ENCODE results near the gene ROR2. TPM values are rescaled to one million over a fixed set of nuclear protein-coding genes. Genes with fewer than 3 reads are reported as not detected.

The ROR2 gene
- total RNA-seq, 4 donors from 2014 or later: 1.8 to 4.2 (median 2.7) TPM

- Histone ChIP-seq H3K27ac (no peak overlapping the region), H3K4me3 (no peak overlapping the region), H3K9me3 (no peaks in the 10 kb centered on the region), H3K4me1 (peaks cover 0 to 15% (median 3%) of the 10 kb centered on the region in 4 donors), H3K36me3 (no peaks in the 10 kb centered on the region), H3K27me3 (peaks cover 0 to 4% of the 10 kb centered on the region in 2 donors)
- DNase-seq (ENCODE audit: low spot score in 2 of 2): no peak
- 86 to 92% methylated on average over 2 of the region's 2 CpGs for WGBS, 2 donors
- TF ChIP-seq EP300 (IDR thresholded peaks at IDR 0.05): no peak
- TF ChIP-seq, protein P1, sequence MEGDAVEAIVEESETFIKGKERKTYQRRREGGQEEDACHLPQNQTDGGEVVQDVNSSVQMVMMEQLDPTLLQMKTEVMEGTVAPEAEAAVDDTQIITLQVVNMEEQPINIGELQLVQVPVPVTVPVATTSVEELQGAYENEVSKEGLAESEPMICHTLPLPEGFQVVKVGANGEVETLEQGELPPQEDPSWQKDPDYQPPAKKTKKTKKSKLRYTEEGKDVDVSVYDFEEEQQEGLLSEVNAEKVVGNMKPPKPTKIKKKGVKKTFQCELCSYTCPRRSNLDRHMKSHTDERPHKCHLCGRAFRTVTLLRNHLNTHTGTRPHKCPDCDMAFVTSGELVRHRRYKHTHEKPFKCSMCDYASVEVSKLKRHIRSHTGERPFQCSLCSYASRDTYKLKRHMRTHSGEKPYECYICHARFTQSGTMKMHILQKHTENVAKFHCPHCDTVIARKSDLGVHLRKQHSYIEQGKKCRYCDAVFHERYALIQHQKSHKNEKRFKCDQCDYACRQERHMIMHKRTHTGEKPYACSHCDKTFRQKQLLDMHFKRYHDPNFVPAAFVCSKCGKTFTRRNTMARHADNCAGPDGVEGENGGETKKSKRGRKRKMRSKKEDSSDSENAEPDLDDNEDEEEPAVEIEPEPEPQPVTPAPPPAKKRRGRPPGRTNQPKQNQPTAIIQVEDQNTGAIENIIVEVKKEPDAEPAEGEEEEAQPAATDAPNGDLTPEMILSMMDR (IDR thresholded peaks at IDR 0.05): no peak
- TF ChIP-seq POLR2A (IDR thresholded peaks at IDR 0.05): no peak
Observed at GRCh38 chr9:91899219-91899563, 50.8 kb downstream of the ROR2 start.

GRCh38 chr9:91898451-91899218 lies 51.4 kb downstream of the ROR2 start:
- WGBS, 2 donors: 69 to 74% methylated on average over 14 to 17 of the region's 17 CpGs
- Histone ChIP-seq H3K27me3 (peaks cover 0 to 4% of the 10 kb centered on the region in 2 donors), H3K36me3 (no peaks in the 10 kb centered on the region), H3K4me1 (peaks cover 0 to 15% (median 3%) of the 10 kb centered on the region in 4 donors), H3K4me3 (no peak overlapping the region), H3K9me3 (no peaks in the 10 kb centered on the region), H3K27ac (no peak overlapping the region)
- TF ChIP-seq, protein P1 (IDR thresholded peaks at IDR 0.05): no peak
- TF ChIP-seq EP300 (IDR thresholded peaks at IDR 0.05): no peak
- TF ChIP-seq POLR2A (IDR thresholded peaks at IDR 0.05): no peak
- DNase-seq (ENCODE audit: low spot score in 2 of 2): no peak

GRCh38 chr9:91897201-91897600 lies 52.8 kb downstream of the ROR2 start:
- 33 to 41% methylated on average over 1 of the region's 1 CpG for WGBS, 2 donors
- Histone ChIP-seq H3K27me3 (peaks cover 0 to 4% of the 10 kb centered on the region in 2 donors), H3K9me3 (no peaks in the 10 kb centered on the region), H3K4me3 (no peak overlapping the region), H3K4me1 (peaks cover 0 to 15% (median 3%) of the 10 kb centered on the region in 4 donors), H3K36me3 (no peaks in the 10 kb centered on the region), H3K27ac (no peak overlapping the region)
- DNase-seq (ENCODE audit: low spot score in 2 of 2): no peak
- TF ChIP-seq, protein P1 (IDR thresholded peaks at IDR 0.05): no peak
- TF ChIP-seq EP300 (IDR thresholded peaks at IDR 0.05): no peak
- no peak for TF ChIP-seq POLR2A (IDR thresholded peaks at IDR 0.05)

DNA sequence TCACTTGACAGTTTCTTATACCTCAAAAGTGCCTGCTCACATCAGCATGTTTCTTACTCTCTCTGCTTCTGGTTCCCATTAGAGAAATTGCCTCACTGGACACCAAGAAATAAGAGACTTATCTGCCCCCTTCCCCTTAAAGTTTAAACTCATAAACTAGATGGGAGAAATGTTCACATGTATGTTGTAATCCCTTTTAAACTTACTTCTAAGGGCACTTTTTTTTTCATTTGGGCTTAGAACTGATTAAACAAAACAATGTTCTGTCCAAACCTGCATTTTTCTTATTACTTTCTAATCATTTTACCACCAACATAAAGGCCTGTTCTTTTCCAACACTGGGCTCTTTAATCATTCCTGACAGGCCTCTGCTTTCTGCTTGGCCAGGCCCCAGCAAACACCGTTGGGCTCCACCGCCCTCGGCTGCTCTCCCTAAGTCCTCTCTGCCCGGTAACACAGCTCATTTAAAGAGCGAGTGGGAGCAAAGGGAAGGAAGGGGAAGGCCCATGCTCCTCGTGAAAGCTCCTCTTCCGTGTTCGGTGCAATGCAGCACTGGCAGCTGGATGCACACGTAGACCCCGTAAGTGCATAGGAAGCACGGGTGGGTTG lies 53.4 kb downstream of the ROR2 start:
- H3K36me3 ChIP-seq: no peaks in the 10 kb centered on the region
- WGBS, 2 donors: 10 to 18% methylated on average over 11 of the region's 11 CpGs
- H3K4me3 ChIP-seq: no peak overlapping the region
- H3K27ac ChIP-seq: no peak overlapping the region
- no peaks in the 10 kb centered on the region for H3K9me3 ChIP-seq
- no peak for DNase-seq (ENCODE audit: low spot score in 2 of 2)
- TF ChIP-seq, protein P1 (IDR thresholded peaks at IDR 0.05): no peak
- no peak for TF ChIP-seq POLR2A (IDR thresholded peaks at IDR 0.05)
- TF ChIP-seq EP300 (IDR thresholded peaks at IDR 0.05): no peak
- H3K4me1 ChIP-seq: peaks cover 0 to 15% (median 3%) of the 10 kb centered on the region in 4 donors
- peaks cover 0 to 4% of the 10 kb centered on the region in 2 donors for H3K27me3 ChIP-seq

- TF ChIP-seq POLR2A (IDR thresholded peaks at IDR 0.05) (no peak), EP300 (IDR thresholded peaks at IDR 0.05) (no peak)
- TF ChIP-seq, protein P1 (IDR thresholded peaks at IDR 0.05): no peak
- Histone ChIP-seq H3K9me3 (no peaks in the 10 kb centered on the region), H3K27ac (no peak overlapping the region), H3K4me3 (no peak overlapping the region), H3K36me3 (no peaks in the 10 kb centered on the region), H3K4me1 (peaks cover 0 to 15% (median 3%) of the 10 kb centered on the region in 4 donors), H3K27me3 (peaks cover 0 to 4% of the 10 kb centered on the region in 2 donors)
- WGBS, 2 donors: 76 to 77% methylated on average over 7 of the region's 7 CpGs
- no peak for DNase-seq (ENCODE audit: low spot score in 2 of 2)
Observed at GRCh38 chr9:91896097-91896496, 53.9 kb downstream of the ROR2 start.
